HEK293 (cell line): ENCODE results near the gene ANKRD23.
A peak's percentile ranks its signal among the peaks of the same experiment; 100 is the strongest.

ENCODE experiments used
- CTCF ChIA-PET: fragments of 350-600 bp; formaldehyde crosslinking; extraction: SDS; loops from one replicate; lab custom pipeline; 2021; ENCODE audit warnings: antibody characterized with exemption; lab: Yijun Ruan, JAX
- POLR2A ChIA-PET: fragments of 300-600 bp; formaldehyde crosslinking; extraction: SDS; loops from one replicate; lab custom pipeline; 2020; ENCODE audit warnings: antibody characterized with exemption, inconsistent platforms; lab: Yijun Ruan, JAX
- H3K27ac ChIP-seq: fragments of 200-500 bp; sonication (Bioruptor generic); 2 replicates; pipeline ENCODE4 v1.5.1; 2014; ENCODE audit warnings: low read depth, low read length, control low read depth, inconsistent platforms; ENCODE audit errors: extremely low read depth
- H3K36me3 ChIP-seq, 2 experiments: fragments of 200-500 bp in 1 of 2; sonication (Bioruptor generic) in 1 of 2; 1 replicate in 1 of 2; 2 replicates in 1 of 2; pipeline ENCODE4 v1.5.1; 2014 to 2017; ENCODE audit warnings: inconsistent platforms in 2 of 2, low read length in 2 of 2; ENCODE audit not compliant: control insufficient read depth in 2 of 2, insufficient read depth in 1 of 2
- H3K4me1 ChIP-seq: fragments of 200-500 bp; sonication (Bioruptor generic); 2 replicates; pipeline ENCODE4 v1.5.1; 2014; ENCODE audit warnings: mild to moderate bottlenecking, low read length, inconsistent platforms; ENCODE audit not compliant: control insufficient read depth, insufficient read depth
- H3K4me3 ChIP-seq: 2 replicates; pipeline ENCODE4 v1.5.1; 2011; ENCODE audit warnings: low read depth, mild to moderate bottlenecking, control low read depth, low read length, moderate library complexity
- H3K9me3 ChIP-seq: fragments of 200-500 bp; sonication (Bioruptor generic); 2 replicates; pipeline ENCODE4 v1.5.1; 2014; ENCODE audit warnings: low read depth, low read length, inconsistent platforms; ENCODE audit not compliant: control insufficient read depth, insufficient read depth
- BCL11A ChIP-seq: fragments of 450-650 bp; formaldehyde crosslinking; IDR thresholded peaks from 2 replicates; pipeline ENCODE4 v1.5.1; 2016; ENCODE audit warnings: low read depth, missing biosample characterization, missing genetic modification characterization
- GLIS1 ChIP-seq: fragments of 450-650 bp; formaldehyde crosslinking; IDR thresholded peaks from 2 replicates; pipeline ENCODE4 v1.5.1; 2016; ENCODE audit warnings: missing biosample characterization, missing genetic modification characterization
- GLIS2 ChIP-seq: fragments of 450-650 bp; formaldehyde crosslinking; IDR thresholded peaks from 2 replicates; pipeline ENCODE4 v1.5.1; 2016; ENCODE audit warnings: missing biosample characterization, missing genetic modification characterization
- ZFP41 ChIP-seq: fragments of 450-650 bp; formaldehyde crosslinking; IDR thresholded peaks from 2 replicates; pipeline ENCODE4 v1.5.1; 2016; ENCODE audit warnings: missing biosample characterization, missing genetic modification characterization, borderline replicate concordance
- ZIC2 ChIP-seq: fragments of 450-650 bp; formaldehyde crosslinking; IDR thresholded peaks from 2 replicates; pipeline ENCODE4 v1.5.1; 2016; ENCODE audit warnings: missing biosample characterization, missing genetic modification characterization
- ZNF133 ChIP-seq: fragments of 450-650 bp; formaldehyde crosslinking; IDR thresholded peaks from 2 replicates; pipeline ENCODE4 v1.5.1; 2016; ENCODE audit warnings: missing biosample characterization, missing genetic modification characterization
- ZNF416 ChIP-seq: fragments of 450-650 bp; formaldehyde crosslinking; IDR thresholded peaks from 2 replicates; pipeline ENCODE4 v1.5.1; 2016; ENCODE audit warnings: missing biosample characterization, missing genetic modification characterization
- ZNF501 ChIP-seq: fragments of 450-650 bp; formaldehyde crosslinking; IDR thresholded peaks from 2 replicates; pipeline ENCODE4 v1.5.1; 2016; ENCODE audit warnings: missing biosample characterization, missing genetic modification characterization
- ZNF600 ChIP-seq: fragments of 450-650 bp; formaldehyde crosslinking; IDR thresholded peaks from 2 replicates; pipeline ENCODE4 v1.5.1; 2016; ENCODE audit warnings: missing biosample characterization, missing genetic modification characterization
- ZNF626 ChIP-seq: fragments of 450-650 bp; sonication (Bioruptor Pico); formaldehyde crosslinking; IDR thresholded peaks from 2 replicates; pipeline ENCODE4 v1.5.1; 2018; ENCODE audit warnings: missing biosample characterization, missing genetic modification characterization, inconsistent platforms
- ZNF639 ChIP-seq: fragments of 450-650 bp; formaldehyde crosslinking; IDR thresholded peaks from 2 replicates; pipeline ENCODE4 v1.5.1; 2016; ENCODE audit warnings: missing biosample characterization, missing genetic modification characterization
- ZNF692 ChIP-seq: fragments of 450-650 bp; formaldehyde crosslinking; IDR thresholded peaks from 2 replicates; pipeline ENCODE4 v1.5.1; 2016; ENCODE audit warnings: missing biosample characterization, missing genetic modification characterization
- ZNF701 ChIP-seq: fragments of 450-650 bp; formaldehyde crosslinking; IDR thresholded peaks from 2 replicates; pipeline ENCODE4 v1.5.1; 2016; ENCODE audit warnings: missing biosample characterization, missing genetic modification characterization
- ZNF747 ChIP-seq: fragments of 450-650 bp; formaldehyde crosslinking; IDR thresholded peaks from 2 replicates; pipeline ENCODE4 v1.5.1; 2016; ENCODE audit warnings: missing biosample characterization, missing genetic modification characterization
- ZSCAN16 ChIP-seq: fragments of 450-650 bp; formaldehyde crosslinking; IDR thresholded peaks from 2 replicates; pipeline ENCODE4 v1.5.1; 2016; ENCODE audit warnings: missing biosample characterization, missing genetic modification characterization
- ZSCAN30 ChIP-seq: fragments of 450-650 bp; IDR thresholded peaks from 2 replicates; pipeline ENCODE4 v1.5.1; 2018; ENCODE audit warnings: missing biosample characterization, mild to moderate bottlenecking, missing genetic modification characterization, moderate library complexity
- ZSCAN5A ChIP-seq: fragments of 450-650 bp; formaldehyde crosslinking; IDR thresholded peaks from 2 replicates; pipeline ENCODE4 v1.5.1; 2016; ENCODE audit warnings: missing biosample characterization, missing genetic modification characterization

Gene ANKRD23

GRCh38 chr2:96867756-96868554 is 24.1 kb upstream of the ANKRD23 start:
- no peaks in the 10 kb centered on the region for H3K9me3 ChIP-seq
- CTCF ChIA-PET = interaction anchor here (0.6 to 3.9 kb wide), 11 partner anchors 10 to 245 kb away, joined by 3 to 33 read pairs (median 3); partner anchors contain the start of genes ANKRD36 and ANKRD39
- peak overlapping the region; percentile 87 for H3K4me3 ChIP-seq
- no peak for TF ChIP-seq ZNF639 (tag by site-specific recombination)
- 0 out of 2 replicates have a peak, but pooled peaks have one; percentile 16 for TF ChIP-seq ZNF600 (tag by site-specific recombination)
- TF ChIP-seq ZSCAN5A (tag by site-specific recombination) = no peak
- 0 out of 2 replicates have a peak, but pooled peaks have one; percentile 7 for TF ChIP-seq GLIS2 (tag by site-specific recombination)
- 0 out of 2 replicates have a peak, but pooled peaks have one; percentile 29 for TF ChIP-seq ZNF692
- TF ChIP-seq ZNF416 (tag by site-specific recombination) = no peak
- peak; percentile 86 for TF ChIP-seq ZIC2 (tag by site-specific recombination)
- POLR2A ChIA-PET = interaction anchor here (0.6 to 3.7 kb wide), 10 partner anchors 8 to 768 kb away, joined by 3 to 39 read pairs (median 4); partner anchors contain the start of genes ANKRD39 and CNNM3
- H3K27ac ChIP-seq = peak overlapping the region; percentile 93
- H3K4me1 ChIP-seq = peaks cover 3% of the 10 kb centered on the region; the same call in 1 of the 2 replicates
- peaks cover 0 to 47% of the 10 kb centered on the region in 2 experiments; a peak in 1 of 3 replicates for H3K36me3 ChIP-seq

- CTCF ChIA-PET = interaction anchor here (0.6 to 3.9 kb wide), 4 partner anchors 9 to 246 kb away, joined by 3 to 33 read pairs (median 11); partner anchors contain the start of genes ANKRD36 and ANKRD39
- H3K4me1 ChIP-seq = peaks cover 3% of the 10 kb centered on the region; the same call in 1 of the 2 replicates
- H3K4me3 ChIP-seq = peak overlapping the region; percentile 87
- POLR2A ChIA-PET = interaction anchor here (1.0 to 3.7 kb wide), 2 partner anchors 8 to 10 kb away, joined by 4 to 39 read pairs; partner anchors contain the start of gene ANKRD39
- H3K27ac ChIP-seq = peak overlapping the region; percentile 93; the same call in 1 of the 2 replicates
- H3K9me3 ChIP-seq = no peaks in the 10 kb centered on the region
- H3K36me3 ChIP-seq = peaks cover 0 to 51% of the 10 kb centered on the region in 2 experiments; a peak in 1 of 3 replicates
- no peak for TF ChIP-seq ZNF701 (tag by site-specific recombination)
- peak; percentile 44; the same call in 1 of the 2 replicates for TF ChIP-seq GLIS1 (tag by site-specific recombination)
- peak; percentile 44 for TF ChIP-seq ZIC2 (tag by site-specific recombination)
Measured at GRCh38 chr2:96866986-96867755, 23.4 kb upstream of the ANKRD23 start.

- Histone ChIP-seq H3K4me3 (no peak overlapping the region), H3K9me3 (no peaks in the 10 kb centered on the region), H3K4me1 (peaks cover 3% of the 10 kb centered on the region; the same call in 1 of the 2 replicates), H3K27ac (no peak overlapping the region), H3K36me3 (peaks cover 0 to 57% of the 10 kb centered on the region in 2 experiments; a peak in 1 of 3 replicates)
- ChIA-PET POLR2A (interaction anchor here (3.7 kb wide), 1 partner anchor 9 kb away, joined by 39 read pairs; the partner anchor contains the start of gene ANKRD39), CTCF (interaction anchor here (0.6 to 3.9 kb wide), 5 partner anchors 9 to 246 kb away, joined by 3 to 33 read pairs (median 8); partner anchors contain the start of genes ANKRD36 and ANKRD39)
- TF ChIP-seq BCL11A (tag by site-specific recombination) (no peak), ZNF701 (tag by site-specific recombination) (no peak), ZSCAN30 (tag by site-specific recombination) (no peak), ZSCAN16 (no peak), ZFP41 (tag by site-specific recombination) (no peak), ZNF501 (tag by site-specific recombination) (no peak), ZNF747 (tag by site-specific recombination) (no peak), ZNF626 (tag by site-specific recombination) (no peak), ZNF133 (no peak)
Measured at GRCh38 chr2:96866586-96866985, 22.8 kb upstream of the ANKRD23 start.
